Measurements from ENCODE around the gene SLC11A1. TPM values are rescaled to one million over a fixed set of nuclear protein-coding genes. Genes with fewer than 3 reads are reported as not detected.

The SLC11A1 gene
- total RNA-seq, 1 donor from 2014 or later, result 36.6 TPM

Small RNA genes lying within 50 kb of the gene (microRNA-seq; reads per million reads assigned to microRNA genes)
- gene MIR26B (96,668 reads per million, percentile 100 among the genes with 10 or more reads in this experiment), gene MIR6810 (not detected)

Other genes with a start within 250 kb of the SLC11A1 start
- gene CXCR1, start 215.3 kb upstream of the SLC11A1 start, total RNA-seq, result 4.9 TPM
- gene ARPC2, start 165.1 kb upstream of the SLC11A1 start, total RNA-seq, result 243 TPM
- gene GPBAR1, start 121.3 kb upstream of the SLC11A1 start, total RNA-seq, result 0.94 TPM
- gene AAMP, start 112.1 kb upstream of the SLC11A1 start, total RNA-seq, result 59.9 TPM
- 56.3 TPM for gene PNKD, start 111.8 kb upstream of the SLC11A1 start, total RNA-seq
- gene TMBIM1, start 89.8 kb upstream of the SLC11A1 start, total RNA-seq, result 211 TPM
- not detected for gene CATIP, start 25.4 kb upstream of the SLC11A1 start, total RNA-seq
- gene CTDSP1, start 17.6 kb downstream of the SLC11A1 start, total RNA-seq, result 148 TPM
- not detected for gene VIL1, start 36.9 kb downstream of the SLC11A1 start, total RNA-seq
- 27.3 TPM for gene USP37, start 186.1 kb downstream of the SLC11A1 start, total RNA-seq
- 30.4 TPM for gene CNOT9, start 186.6 kb downstream of the SLC11A1 start, total RNA-seq
- gene PLCD4, start 225.6 kb downstream of the SLC11A1 start, total RNA-seq, result 9.1 TPM